ENCODE results near the gene KRT6A. TPM values are rescaled to one million over a fixed set of nuclear protein-coding genes. Genes with fewer than 3 reads are reported as not detected.

The KRT6A gene
- total RNA-seq, 5 donors from 2014 or later (not counting 1 experiment from before 2014, with no cell fraction given), result not detected

- Histone ChIP-seq H3K27ac (ENCODE audit: low read length) (no peak overlapping the region), H3K4me3 (ENCODE audit: control insufficient read depth in 1 of 2, extremely low read depth in 1 of 2, low read length in 1 of 2) (no peak overlapping the region), H3K4me1 (ENCODE audit: control insufficient read depth in 1 of 2, extremely low read depth in 1 of 2, insufficient read depth in 2 of 2, low read length in 2 of 2) (peaks cover 0 to 20% of the 10 kb centered on the region in 2 experiments), H3K27me3 (replicated peaks in 1 of 2; ENCODE audit: control insufficient read depth in 2 of 2, extremely low read depth in 1 of 2, insufficient read depth in 2 of 2, low read length in 1 of 2) (peaks cover 0 to 25% of the 10 kb centered on the region in 2 experiments), H3K9me3 (no peaks in the 10 kb centered on the region), H3K36me3 (ENCODE audit: control insufficient read depth in 2 of 2, extremely low read depth in 1 of 2, insufficient read depth in 1 of 2, low read length in 1 of 2) (no peaks in the 10 kb centered on the region)
- no peak overlapping the region for H3K27ac Mint-ChIP-seq
- no peaks in the 10 kb centered on the region for H3K9me3 Mint-ChIP-seq
- CTCF ChIA-PET, result no interaction called here
- no peaks in the 10 kb centered on the region for H3K36me3 Mint-ChIP-seq
- no peak overlapping the region for H3K4me3 Mint-ChIP-seq
- peaks cover 0 to 8% (median 0%) of the 10 kb centered on the region in 3 donors for H3K4me1 Mint-ChIP-seq
- WGBS (ENCODE audit: insufficient coverage), result 65% methylated on average over 6 of the region's 8 CpGs
- peaks cover 1 to 4% of the 10 kb centered on the region in 2 donors for H3K27me3 Mint-ChIP-seq
- ATAC-seq (replicated peaks in 1 of 4) (peak in 1 of 4 experiments; percentile 29), DNase-seq (peak in 4 of 35 experiments; percentile 3 to 32 (median 13))
- POLR2A ChIA-PET, result no interaction called here
Measured at GRCh38 chr12:52526511-52526951, 33.5 kb upstream of the KRT6A start.

- peak in 2 of 35 experiments; percentile 1 to 23 for DNase-seq
- H3K27ac Mint-ChIP-seq, result no peak overlapping the region
- POLR2A ChIA-PET, result no interaction called here
Measured at GRCh38 chr12:52525661-52526499, 32.8 kb upstream of the KRT6A start.

GRCh38 chr12:52524898-52525591 is 32.0 kb upstream of the KRT6A start:
- ATAC-seq (replicated peaks in 1 of 4), result no peak
- no peak overlapping the region for H3K4me3 Mint-ChIP-seq
- no peaks in the 10 kb centered on the region for H3K9me3 Mint-ChIP-seq
- H3K36me3 ChIP-seq (ENCODE audit: control insufficient read depth in 2 of 2, extremely low read depth in 1 of 2, insufficient read depth in 1 of 2, low read length in 1 of 2), result no peaks in the 10 kb centered on the region
- peak in 2 of 35 experiments; percentile 2 to 13 for DNase-seq
- H3K4me1 ChIP-seq (ENCODE audit: control insufficient read depth in 1 of 2, extremely low read depth in 1 of 2, insufficient read depth in 2 of 2, low read length in 2 of 2), result peaks cover 0 to 20% of the 10 kb centered on the region in 2 experiments
- CTCF ChIA-PET, result no interaction called here
- H3K4me1 Mint-ChIP-seq, result peaks cover 0 to 8% (median 0%) of the 10 kb centered on the region in 3 donors
- 100% methylated on average over 1 of the region's 5 CpGs for WGBS (ENCODE audit: insufficient coverage)
- H3K27ac ChIP-seq (ENCODE audit: low read length), result no peak overlapping the region
- peaks cover 1 to 4% of the 10 kb centered on the region in 2 donors for H3K27me3 Mint-ChIP-seq
- no peaks in the 10 kb centered on the region for H3K36me3 Mint-ChIP-seq
- POLR2A ChIA-PET, result no interaction called here
- H3K27ac Mint-ChIP-seq, result no peak overlapping the region
- peaks cover 0 to 20% of the 10 kb centered on the region in 2 experiments for H3K27me3 ChIP-seq (replicated peaks in 1 of 2; ENCODE audit: control insufficient read depth in 2 of 2, extremely low read depth in 1 of 2, insufficient read depth in 2 of 2, low read length in 1 of 2)
- no peak overlapping the region for H3K4me3 ChIP-seq (ENCODE audit: control insufficient read depth in 1 of 2, extremely low read depth in 1 of 2, low read length in 1 of 2)
- H3K9me3 ChIP-seq, result no peaks in the 10 kb centered on the region

More at GRCh38 chr12:52525661-52526499, 32.8 kb upstream of the KRT6A start:
- no peak for ATAC-seq (replicated peaks in 1 of 4)
- Histone ChIP-seq H3K36me3 (ENCODE audit: control insufficient read depth in 2 of 2, extremely low read depth in 1 of 2, insufficient read depth in 1 of 2, low read length in 1 of 2) (no peaks in the 10 kb centered on the region), H3K27me3 (replicated peaks in 1 of 2; ENCODE audit: control insufficient read depth in 2 of 2, extremely low read depth in 1 of 2, insufficient read depth in 2 of 2, low read length in 1 of 2) (peaks cover 0 to 23% of the 10 kb centered on the region in 2 experiments), H3K9me3 (no peaks in the 10 kb centered on the region), H3K4me1 (ENCODE audit: control insufficient read depth in 1 of 2, extremely low read depth in 1 of 2, insufficient read depth in 2 of 2, low read length in 2 of 2) (peaks cover 0 to 20% of the 10 kb centered on the region in 2 experiments), H3K27ac (ENCODE audit: low read length) (no peak overlapping the region), H3K4me3 (ENCODE audit: control insufficient read depth in 1 of 2, extremely low read depth in 1 of 2, low read length in 1 of 2) (no peak overlapping the region)
- Mint-ChIP-seq H3K4me3 (no peak overlapping the region), H3K36me3 (no peaks in the 10 kb centered on the region), H3K27me3 (peaks cover 1 to 4% of the 10 kb centered on the region in 2 donors), H3K4me1 (peaks cover 0 to 8% (median 0%) of the 10 kb centered on the region in 3 donors), H3K9me3 (no peaks in the 10 kb centered on the region)
- 80% methylated on average over 8 of the region's 13 CpGs for WGBS (ENCODE audit: insufficient coverage)
- CTCF ChIA-PET, result no interaction called here

DNA sequence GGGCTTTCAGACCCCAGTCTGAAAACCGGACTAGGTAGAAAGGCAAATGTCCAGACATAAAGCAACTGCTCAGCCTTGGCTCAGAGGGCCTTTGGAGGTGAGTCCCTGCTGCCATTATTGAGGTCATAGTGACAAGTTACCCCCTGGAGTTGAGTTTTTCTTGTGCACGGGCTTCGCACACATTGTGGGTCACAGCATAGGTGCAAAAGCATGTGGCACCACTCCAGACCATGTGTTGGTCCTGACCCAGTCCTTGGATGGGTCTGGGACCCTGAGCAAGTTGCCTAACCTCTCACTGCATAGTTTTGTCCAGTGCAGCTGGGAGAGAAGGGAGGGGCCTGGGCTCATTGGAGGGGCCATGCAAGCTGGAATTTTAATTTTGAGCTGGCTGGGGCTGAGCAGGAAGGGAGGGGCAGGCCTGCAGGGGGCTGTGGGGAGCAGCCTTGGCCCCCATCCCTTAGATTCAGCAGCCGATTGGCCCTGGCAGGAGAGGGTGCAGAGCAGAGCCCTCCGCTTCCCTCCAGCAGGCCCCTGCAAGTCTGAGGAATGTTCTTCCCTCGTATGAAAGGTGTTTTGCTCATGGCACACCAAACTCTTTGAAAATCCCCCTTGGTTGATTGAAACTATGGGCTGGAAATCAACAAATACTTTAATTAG is 31.3 kb upstream of the KRT6A start:
- ChIA-PET POLR2A (no interaction called here), CTCF (no interaction called here)
- no peak overlapping the region for H3K4me3 Mint-ChIP-seq
- peaks cover 1 to 4% of the 10 kb centered on the region in 2 donors for H3K27me3 Mint-ChIP-seq
- DNase-seq (peak in 1 of 35 experiments; percentile 0), ATAC-seq (replicated peaks in 1 of 4) (no peak)
- 84% methylated on average over 5 of the region's 6 CpGs for WGBS (ENCODE audit: insufficient coverage)
- Histone ChIP-seq H3K9me3 (no peaks in the 10 kb centered on the region), H3K27me3 (replicated peaks in 1 of 2; ENCODE audit: control insufficient read depth in 2 of 2, extremely low read depth in 1 of 2, insufficient read depth in 2 of 2, low read length in 1 of 2) (peaks cover 0 to 19% of the 10 kb centered on the region in 2 experiments), H3K4me3 (ENCODE audit: control insufficient read depth in 1 of 2, extremely low read depth in 1 of 2, low read length in 1 of 2) (no peak overlapping the region), H3K36me3 (ENCODE audit: control insufficient read depth in 2 of 2, extremely low read depth in 1 of 2, insufficient read depth in 1 of 2, low read length in 1 of 2) (no peaks in the 10 kb centered on the region), H3K27ac (ENCODE audit: low read length) (no peak overlapping the region), H3K4me1 (ENCODE audit: control insufficient read depth in 1 of 2, extremely low read depth in 1 of 2, insufficient read depth in 2 of 2, low read length in 2 of 2) (peaks cover 0 to 20% of the 10 kb centered on the region in 2 experiments)
- H3K9me3 Mint-ChIP-seq, result no peaks in the 10 kb centered on the region
- peaks cover 0 to 8% (median 0%) of the 10 kb centered on the region in 3 donors for H3K4me1 Mint-ChIP-seq
- no peaks in the 10 kb centered on the region for H3K36me3 Mint-ChIP-seq
- no peak overlapping the region for H3K27ac Mint-ChIP-seq

GRCh38 chr12:52523824-52524223 is 30.8 kb upstream of the KRT6A start:
- no peaks in the 10 kb centered on the region for H3K36me3 Mint-ChIP-seq

More at GRCh38 chr12:52523824-52524223, 30.8 kb upstream of the KRT6A start:
- no CpG with 5 or more reads among the region's 4 CpGs for WGBS (ENCODE audit: insufficient coverage)
- H3K4me3 ChIP-seq (ENCODE audit: control insufficient read depth in 1 of 2, extremely low read depth in 1 of 2, low read length in 1 of 2), result no peak overlapping the region
- H3K27ac Mint-ChIP-seq, result no peak overlapping the region
- DNase-seq, result no peak
- peaks cover 0 to 8% (median 0%) of the 10 kb centered on the region in 3 donors for H3K4me1 Mint-ChIP-seq
- H3K4me1 ChIP-seq (ENCODE audit: control insufficient read depth in 1 of 2, extremely low read depth in 1 of 2, insufficient read depth in 2 of 2, low read length in 2 of 2), result peaks cover 0 to 20% of the 10 kb centered on the region in 2 experiments
- ChIA-PET POLR2A (no interaction called here), CTCF (no interaction called here)
- no peaks in the 10 kb centered on the region for H3K9me3 Mint-ChIP-seq
- H3K27ac ChIP-seq (ENCODE audit: low read length), result no peak overlapping the region
- peaks cover 0 to 19% of the 10 kb centered on the region in 2 experiments for H3K27me3 ChIP-seq (replicated peaks in 1 of 2; ENCODE audit: control insufficient read depth in 2 of 2, extremely low read depth in 1 of 2, insufficient read depth in 2 of 2, low read length in 1 of 2)
- H3K4me3 Mint-ChIP-seq, result no peak overlapping the region
- ATAC-seq (replicated peaks in 1 of 4), result no peak
- no peaks in the 10 kb centered on the region for H3K36me3 ChIP-seq (ENCODE audit: control insufficient read depth in 2 of 2, extremely low read depth in 1 of 2, insufficient read depth in 1 of 2, low read length in 1 of 2)
- peaks cover 1 to 4% of the 10 kb centered on the region in 2 donors for H3K27me3 Mint-ChIP-seq
- no peaks in the 10 kb centered on the region for H3K9me3 ChIP-seq
